OCI-LY3 (cell line): ENCODE results near the gene APBB1IP.

Experiments used
- H2AFZ ChIP-seq: fragments of 200-600, 300-600 bp; shearing (Covaris generic); 2 replicates; pipeline ENCODE4 v1.6.0; 2014; ENCODE audit warnings: antibody characterized with exemption, low read depth, low read length
- H3K27ac ChIP-seq: fragments of 200-600, 300-600 bp; sonication (generic); 2 replicates; pipeline ENCODE4 v1.5.1; 2014; ENCODE audit warnings: mild to moderate bottlenecking, low read length, moderate library complexity, mixed read lengths
- H3K27me3 ChIP-seq: fragments of 200-600, 300-600 bp; sonication (generic); 2 replicates; pipeline ENCODE4 v1.6.1; 2014; ENCODE audit warnings: low read depth, low read length, mixed read lengths
- H3K36me3 ChIP-seq: fragments of 200-600, 300-600 bp; sonication (generic); replicated peaks from 2 replicates; pipeline ENCODE3; 2014; ENCODE audit warnings: low read depth, low read length, mixed read lengths
- H3K4me1 ChIP-seq: fragments of 300-600, 200-600 bp; sonication (generic); 2 replicates; pipeline ENCODE4 v1.6.1; 2014; ENCODE audit warnings: low read length, mixed read lengths
- H3K4me2 ChIP-seq: fragments of 200-600, 300-600 bp; sonication (generic); 2 replicates; pipeline ENCODE4 v1.6.1; 2014; ENCODE audit warnings: low read length, mixed read lengths
- H3K4me3 ChIP-seq: fragments of 300-600, 200-600 bp; sonication (generic); 2 replicates; pipeline ENCODE4 v1.5.1; 2014; ENCODE audit warnings: antibody characterized with exemption, mild to moderate bottlenecking, low read length, moderate library complexity
- H3K79me2 ChIP-seq: fragments of 300-600, 200-600 bp; shearing (Covaris generic); 2 replicates; pipeline ENCODE4 v1.6.1; 2014; ENCODE audit warnings: mild to moderate bottlenecking, low read length, mixed read lengths
- H3K9ac ChIP-seq: fragments of 300-600, 200-600 bp; shearing (Covaris generic); 2 replicates; pipeline ENCODE4 v1.6.0; 2014; ENCODE audit warnings: mild to moderate bottlenecking, low read length, moderate library complexity
- H3K9me3 ChIP-seq: fragments of 200-600, 300-600 bp; shearing (Covaris generic); 2 replicates; pipeline ENCODE4 v1.6.1; 2014; ENCODE audit warnings: low read length, mixed read lengths; ENCODE audit not compliant: insufficient read depth
- H4K20me1 ChIP-seq: fragments of 200-600, 300-600 bp; sonication (generic); 2 replicates; pipeline ENCODE4 v1.6.1; 2016; ENCODE audit warnings: low read length, mixed read lengths; ENCODE audit not compliant: insufficient read depth
- CTCF ChIP-seq: fragments of 200-600, 300-600 bp; sonication (generic); IDR thresholded peaks from 2 replicates; pipeline ENCODE4 v1.5.1; 2014; ENCODE audit warnings: antibody characterized with exemption, low read length, low read depth
- EZH2phosphoT487 ChIP-seq: fragments of 200-600 bp; shearing (Covaris generic); IDR thresholded peaks from 2 replicates; pipeline ENCODE4 v1.6.1; 2018; ENCODE audit warnings: antibody characterized with exemption, mixed run types, low read depth

APBB1IP gene

GRCh38 chr10:26516540-26517101 is 78.5 kb downstream of the APBB1IP start:
- Histone ChIP-seq H3K9me3 (no peaks in the 10 kb centered on the region), H3K27ac (no peak overlapping the region), H3K36me3 (peaks cover 53% of the 10 kb centered on the region), H3K27me3 (no peaks in the 10 kb centered on the region), H2AFZ (no peak overlapping the region), H3K4me2 (no peak overlapping the region), H3K4me1 (no peaks in the 10 kb centered on the region), H3K4me3 (no peak overlapping the region), H4K20me1 (no peaks in the 10 kb centered on the region), H3K9ac (no peak overlapping the region), H3K79me2 (no peaks in the 10 kb centered on the region)
- no peak for TF ChIP-seq CTCF
- no peak for TF ChIP-seq EZH2phosphoT487

- no peak overlapping the region for H3K27ac ChIP-seq
- H3K9me3 ChIP-seq: no peaks in the 10 kb centered on the region
- no peaks in the 10 kb centered on the region for H3K79me2 ChIP-seq
- H2AFZ ChIP-seq: no peak overlapping the region
- H3K27me3 ChIP-seq: no peaks in the 10 kb centered on the region
- peaks cover 47% of the 10 kb centered on the region for H3K36me3 ChIP-seq
- H3K4me2 ChIP-seq: no peak overlapping the region
- no peaks in the 10 kb centered on the region for H3K4me1 ChIP-seq
- no peak for TF ChIP-seq EZH2phosphoT487
- TF ChIP-seq CTCF: no peak
- no peak overlapping the region for H3K9ac ChIP-seq
- H3K4me3 ChIP-seq: no peak overlapping the region
- H4K20me1 ChIP-seq: no peaks in the 10 kb centered on the region
These were observed 79.2 kb downstream of the APBB1IP start for GRCh38 chr10:26517141-26517867.

DNA sequence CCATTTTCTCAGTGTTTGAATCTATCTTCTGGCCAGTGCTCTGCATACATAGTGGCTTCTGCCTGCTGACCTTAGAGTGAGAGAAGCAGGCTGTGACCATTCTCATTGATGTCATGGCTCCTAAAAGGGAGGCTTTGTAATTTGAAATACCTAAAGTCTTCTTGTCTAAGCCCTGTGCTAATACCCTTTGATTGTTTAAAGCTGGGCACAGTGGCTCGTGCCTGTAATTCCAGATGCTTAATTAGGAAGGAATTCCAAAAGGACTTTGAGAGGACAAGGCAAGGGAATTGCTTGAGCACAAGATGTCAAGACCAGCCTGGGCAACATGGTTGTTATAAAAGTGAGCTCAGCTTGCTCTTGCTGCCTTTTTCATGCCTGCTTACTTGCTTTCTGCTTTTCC is 81.7 kb downstream of the APBB1IP start:
- TF ChIP-seq EZH2phosphoT487: no peak
- TF ChIP-seq CTCF: no peak
- no peaks in the 10 kb centered on the region for H3K4me1 ChIP-seq
- peaks cover 38% of the 10 kb centered on the region for H3K36me3 ChIP-seq
- H3K4me3 ChIP-seq: no peak overlapping the region
- H3K27me3 ChIP-seq: no peaks in the 10 kb centered on the region
- H3K79me2 ChIP-seq: no peaks in the 10 kb centered on the region
- H3K4me2 ChIP-seq: no peak overlapping the region
- H4K20me1 ChIP-seq: no peaks in the 10 kb centered on the region
- no peak overlapping the region for H3K27ac ChIP-seq
- no peak overlapping the region for H3K9ac ChIP-seq
- H2AFZ ChIP-seq: no peak overlapping the region
- no peaks in the 10 kb centered on the region for H3K9me3 ChIP-seq

- Histone ChIP-seq H3K4me2 (no peak overlapping the region), H3K36me3 (peaks cover 37% of the 10 kb centered on the region), H3K27ac (no peak overlapping the region)
These were observed 82.4 kb downstream of the APBB1IP start for GRCh38 chr10:26520575-26520974.

More at GRCh38 chr10:26520575-26520974, 82.4 kb downstream of the APBB1IP start:
- H3K27me3 ChIP-seq: no peaks in the 10 kb centered on the region
- no peak overlapping the region for H3K9ac ChIP-seq
- no peak for TF ChIP-seq EZH2phosphoT487
- no peak for TF ChIP-seq CTCF
- H3K4me3 ChIP-seq: no peak overlapping the region
- no peaks in the 10 kb centered on the region for H3K79me2 ChIP-seq
- no peak overlapping the region for H2AFZ ChIP-seq
- no peaks in the 10 kb centered on the region for H3K4me1 ChIP-seq
- no peaks in the 10 kb centered on the region for H3K9me3 ChIP-seq
- H4K20me1 ChIP-seq: no peaks in the 10 kb centered on the region
